PC-9 (cell line): ENCODE results near the gene CECR2. TPM values are rescaled to one million over a fixed set of nuclear protein-coding genes. Genes with fewer than 3 reads are reported as not detected.

Source experiments
- BruUV-seq: library from RNA; stranded (reverse); fragments of 400-500 nt; replicated peaks from 2 replicates; lab custom pipeline; 2021; lab: Mats Ljungman, UMichigan
- CTCF ChIA-PET: fragments of 300-600 bp; sonication (Branson Sonifier 250); formaldehyde crosslinking; loops from one replicate; lab custom pipeline; 2022; ENCODE audit warnings: antibody characterized with exemption; lab: Charles Lee
- POLR2A ChIA-PET: fragments of 300-600 bp; sonication (Branson Sonifier 250); formaldehyde crosslinking; loops from one replicate; lab custom pipeline; 2022; ENCODE audit warnings: antibody characterized with exemption; ENCODE audit not compliant: unreplicated experiment; lab: Charles Lee
- DNase-seq, 2 experiments: peaks; one replicate each; pipeline versions ENCODE4 v3.0.0 to v3.0.0-alpha.2; 2015 to 2022; ENCODE audit warnings: mixed read lengths in 1 of 2
- H2AFZ ChIP-seq: fragments of 200-600 bp; sonication (generic); 2 replicates; pipeline ENCODE4 v1.8.1; 2017; ENCODE audit warnings: antibody characterized with exemption
- H3F3A ChIP-seq: fragments of 200-600 bp; sonication (generic); 2 replicates; pipeline ENCODE4 v1.8.1; 2017; ENCODE audit warnings: antibody characterized with exemption, mild to moderate bottlenecking, low read depth; ENCODE audit not compliant: insufficient read depth
- H3K27ac ChIP-seq: fragments of 200-600 bp; sonication (generic); 2 replicates; pipeline ENCODE4 v1.6.1; 2016; ENCODE audit warnings: mixed run types
- H3K27me3 ChIP-seq: fragments of 200-600 bp; sonication (generic); 2 replicates; pipeline ENCODE4 v1.6.1; 2016; ENCODE audit warnings: low read depth, mixed run types; ENCODE audit not compliant: insufficient read depth
- H3K36me3 ChIP-seq: fragments of 200-600 bp; sonication (generic); 2 replicates; pipeline ENCODE4 v1.6.1; 2016; ENCODE audit warnings: low read depth, mixed run types
- H3K4me1 ChIP-seq: fragments of 200-600 bp; sonication (generic); replicated peaks from 2 replicates; pipeline ENCODE4 v1.6.1; 2016; ENCODE audit warnings: mixed run types; ENCODE audit not compliant: insufficient read depth
- H3K4me2 ChIP-seq: fragments of 200-600 bp; sonication (generic); 2 replicates; pipeline ENCODE4 v1.6.1; 2017; ENCODE audit warnings: mixed run types
- H3K4me3 ChIP-seq: fragments of 200-600 bp; sonication (generic); 2 replicates; pipeline ENCODE4 v1.6.1; 2016; ENCODE audit warnings: mixed run types
- H3K79me2 ChIP-seq: fragments of 200-600 bp; sonication (generic); 2 replicates; pipeline ENCODE4 v1.6.1; 2017; ENCODE audit warnings: low read depth, mixed run types
- H3K9me2 ChIP-seq: fragments of 200-600 bp; sonication (generic); 2 replicates; pipeline ENCODE4 v1.8.1; 2017; ENCODE audit warnings: mild to moderate bottlenecking; ENCODE audit not compliant: insufficient read depth
- H3K9me3 ChIP-seq: fragments of 200-600 bp; sonication (generic); 2 replicates; pipeline ENCODE4 v1.8.1; 2016; ENCODE audit warnings: low read depth; ENCODE audit not compliant: insufficient read depth
- H4K20me1 ChIP-seq: fragments of 200-600 bp; sonication (generic); 2 replicates; pipeline ENCODE4 v1.8.1; 2017; ENCODE audit not compliant: insufficient read depth
- EZH2 ChIP-seq: fragments of 200-600 bp; sonication (generic); IDR thresholded peaks from 2 replicates; pipeline ENCODE4 v1.8.0; 2017; ENCODE audit warnings: antibody characterized with exemption, low read depth
- intact Hi-C: fragments of 100-400 bp; cut with micrococcal nuclease; formaldehyde crosslinking; loops from one replicate; pipeline ENCODE4 v1.10.0; 2022; ENCODE audit not compliant: unreplicated experiment
- total RNA-seq: library from RNA; stranded (reverse); gene quantifications from 2 replicates; pipeline ENCODE4 v1.2.3, GENCODE V29; 2021
- TF ChIP-seq, protein P1 (sequence below): fragments of 200-600 bp; sonication (generic); conservative IDR thresholded peaks from 2 replicates; pipeline ENCODE4 v1.6.1; 2017; ENCODE audit warnings: mixed run types, antibody characterized with exemption, mild to moderate bottlenecking, moderate library complexity

The CECR2 gene
- total RNA-seq, 1 experiment from 2014 or later, result not detected

DNA sequence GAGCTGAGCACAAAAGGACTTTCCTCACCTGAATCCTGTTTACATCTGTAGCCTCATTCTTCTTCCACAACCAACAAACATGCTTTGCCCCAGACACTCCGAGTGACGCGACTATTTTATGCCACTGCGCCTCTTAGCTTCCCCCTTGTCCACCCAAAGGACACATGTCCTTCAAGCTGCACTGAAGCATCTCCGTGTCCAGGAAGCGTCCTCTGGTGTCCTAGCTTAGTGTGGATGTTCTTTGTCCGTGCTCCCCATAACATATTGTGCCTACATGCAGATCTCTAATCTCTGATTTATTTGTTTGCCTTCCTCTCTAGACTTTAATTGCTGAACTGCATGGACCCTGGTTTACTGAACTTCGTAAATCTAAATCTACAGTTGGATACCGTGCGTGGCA is 20.1 kb upstream of the CECR2 start:
- Histone ChIP-seq H3K4me2 (no peak overlapping the region), H3K27me3 (peaks cover 24% of the 10 kb centered on the region), H3K9me2 (no peaks in the 10 kb centered on the region), H3K79me2 (no peaks in the 10 kb centered on the region), H3K36me3 (no peaks in the 10 kb centered on the region), H4K20me1 (no peaks in the 10 kb centered on the region), H2AFZ (no peak overlapping the region), H3K27ac (no peak overlapping the region), H3K4me1 (no peaks in the 10 kb centered on the region), H3K4me3 (no peak overlapping the region), H3F3A (no peaks in the 10 kb centered on the region), H3K9me3 (no peaks in the 10 kb centered on the region)
- CTCF ChIA-PET, result no interaction called here
- POLR2A ChIA-PET, result no interaction called here
- intact Hi-C loops, result no loop called here
- DNase-seq, result no peak
- TF ChIP-seq EZH2, result no peak
- TF ChIP-seq, protein P1, sequence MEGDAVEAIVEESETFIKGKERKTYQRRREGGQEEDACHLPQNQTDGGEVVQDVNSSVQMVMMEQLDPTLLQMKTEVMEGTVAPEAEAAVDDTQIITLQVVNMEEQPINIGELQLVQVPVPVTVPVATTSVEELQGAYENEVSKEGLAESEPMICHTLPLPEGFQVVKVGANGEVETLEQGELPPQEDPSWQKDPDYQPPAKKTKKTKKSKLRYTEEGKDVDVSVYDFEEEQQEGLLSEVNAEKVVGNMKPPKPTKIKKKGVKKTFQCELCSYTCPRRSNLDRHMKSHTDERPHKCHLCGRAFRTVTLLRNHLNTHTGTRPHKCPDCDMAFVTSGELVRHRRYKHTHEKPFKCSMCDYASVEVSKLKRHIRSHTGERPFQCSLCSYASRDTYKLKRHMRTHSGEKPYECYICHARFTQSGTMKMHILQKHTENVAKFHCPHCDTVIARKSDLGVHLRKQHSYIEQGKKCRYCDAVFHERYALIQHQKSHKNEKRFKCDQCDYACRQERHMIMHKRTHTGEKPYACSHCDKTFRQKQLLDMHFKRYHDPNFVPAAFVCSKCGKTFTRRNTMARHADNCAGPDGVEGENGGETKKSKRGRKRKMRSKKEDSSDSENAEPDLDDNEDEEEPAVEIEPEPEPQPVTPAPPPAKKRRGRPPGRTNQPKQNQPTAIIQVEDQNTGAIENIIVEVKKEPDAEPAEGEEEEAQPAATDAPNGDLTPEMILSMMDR, result no peak
- BruUV-seq, result no TSS peak

- no peaks in the 10 kb centered on the region for H3K9me2 ChIP-seq
- intact Hi-C loops, result no loop called here
- H3K9me3 ChIP-seq, result no peaks in the 10 kb centered on the region
- no peak overlapping the region for H2AFZ ChIP-seq
- no peaks in the 10 kb centered on the region for H3K4me1 ChIP-seq
- DNase-seq, result no peak
- no peaks in the 10 kb centered on the region for H3K36me3 ChIP-seq
- ChIA-PET CTCF (no interaction called here), POLR2A (no interaction called here)
- TF ChIP-seq EZH2, result no peak
- TF ChIP-seq, protein P1, result no peak
- no peaks in the 10 kb centered on the region for H3K79me2 ChIP-seq
- no peaks in the 10 kb centered on the region for H3F3A ChIP-seq
- no peak overlapping the region for H3K4me2 ChIP-seq
- H3K4me3 ChIP-seq, result no peak overlapping the region
- H3K27me3 ChIP-seq, result peaks cover 25% of the 10 kb centered on the region
- BruUV-seq, result no TSS peak
- H3K27ac ChIP-seq, result no peak overlapping the region
- no peaks in the 10 kb centered on the region for H4K20me1 ChIP-seq
These were observed 19.0 kb upstream of the CECR2 start for GRCh38 chr22:17350292-17350691.

DNA sequence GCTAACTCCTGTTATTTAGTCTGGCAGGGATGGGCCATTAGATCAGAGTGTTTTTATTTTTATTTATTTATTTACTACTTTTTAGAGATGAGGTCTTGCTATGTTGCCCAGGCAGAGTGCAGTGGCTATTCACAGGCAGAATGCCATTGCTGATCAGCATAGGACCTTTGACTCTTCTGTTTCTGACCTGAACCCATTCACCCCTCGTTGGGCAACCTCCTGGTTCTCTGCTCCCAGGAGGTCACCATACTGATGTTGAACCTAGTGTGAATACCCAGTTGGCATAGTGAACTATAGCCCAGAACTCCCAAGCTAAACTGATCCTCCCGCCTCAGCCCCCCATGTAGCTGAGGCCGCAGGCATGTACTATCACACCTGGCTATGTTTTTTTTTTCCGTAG is 16.5 kb upstream of the CECR2 start:
- Histone ChIP-seq H3K27me3 (peaks cover 39% of the 10 kb centered on the region), H3K9me2 (no peaks in the 10 kb centered on the region), H3K27ac (no peak overlapping the region), H3K9me3 (no peaks in the 10 kb centered on the region), H2AFZ (no peak overlapping the region), H3K4me2 (no peak overlapping the region), H3K4me3 (no peak overlapping the region), H3K36me3 (no peaks in the 10 kb centered on the region), H3K79me2 (no peaks in the 10 kb centered on the region), H3K4me1 (no peaks in the 10 kb centered on the region), H3F3A (no peaks in the 10 kb centered on the region), H4K20me1 (no peaks in the 10 kb centered on the region)
- intact Hi-C loops, result no loop called here
- POLR2A ChIA-PET, result no interaction called here
- no TSS peak for BruUV-seq
- no peak for TF ChIP-seq EZH2
- TF ChIP-seq, protein P1, result no peak
- CTCF ChIA-PET, result no interaction called here
- no peak for DNase-seq
